HepG2 (cell line): ENCODE measurements around the gene ITIH3.

Source experiments
- GABPB1 ChIP-seq: IDR thresholded peaks from 2 replicates; pipeline ENCODE4 v1.6.1; 2016; ENCODE audit warnings: mild to moderate bottlenecking, missing genetic modification reagents, moderate library complexity, missing compliant biosample characterization
- HNRNPH1 ChIP-seq: fragments of 200-400 bp; formaldehyde crosslinking; optimal IDR thresholded peaks from 2 replicates; pipeline ENCODE3; 2017; ENCODE audit warnings: mild to moderate bottlenecking, low read depth, low read length
- POLR2A ChIP-seq, 2 experiments: IDR thresholded peaks; 2 replicates each; pipeline ENCODE4 v1.6.1; 2011; ENCODE audit warnings: low read depth in 2 of 2, low read length in 2 of 2, mild to moderate bottlenecking in 1 of 2, moderate library complexity in 1 of 2; ENCODE audit not compliant: insufficient read depth in 1 of 2
- SETDB1 ChIP-seq: sonication (generic); formaldehyde crosslinking; IDR thresholded peaks from 2 replicates; pipeline ENCODE4 v1.5.1; 2020; ENCODE audit warnings: missing genetic modification reagents, mild to moderate bottlenecking, borderline replicate concordance
- SP4 ChIP-seq: sonication (generic); formaldehyde crosslinking; IDR thresholded peaks from 2 replicates; pipeline ENCODE4 v1.8.1; 2023; ENCODE audit warnings: mild to moderate bottlenecking, missing genetic modification reagents
- ZFP36 ChIP-seq: fragments of 150-350 bp; IDR thresholded peaks from 2 replicates; pipeline ENCODE4 v1.6.1; 2018; ENCODE audit warnings: borderline replicate concordance, low read length, low read depth; ENCODE audit not compliant: partially characterized antibody
- ZNF660 ChIP-seq: sonication (generic); formaldehyde crosslinking; IDR thresholded peaks from 2 replicates; pipeline ENCODE4 v1.5.1; 2020; ENCODE audit warnings: mild to moderate bottlenecking, low read depth, missing genetic modification reagents, borderline replicate concordance
- ZSCAN20 ChIP-seq: sonication (generic); formaldehyde crosslinking; IDR thresholded peaks from 2 replicates; pipeline ENCODE4 v1.4.0; 2020; ENCODE audit warnings: missing genetic modification reagents, mild to moderate bottlenecking, borderline replicate concordance

DNA sequence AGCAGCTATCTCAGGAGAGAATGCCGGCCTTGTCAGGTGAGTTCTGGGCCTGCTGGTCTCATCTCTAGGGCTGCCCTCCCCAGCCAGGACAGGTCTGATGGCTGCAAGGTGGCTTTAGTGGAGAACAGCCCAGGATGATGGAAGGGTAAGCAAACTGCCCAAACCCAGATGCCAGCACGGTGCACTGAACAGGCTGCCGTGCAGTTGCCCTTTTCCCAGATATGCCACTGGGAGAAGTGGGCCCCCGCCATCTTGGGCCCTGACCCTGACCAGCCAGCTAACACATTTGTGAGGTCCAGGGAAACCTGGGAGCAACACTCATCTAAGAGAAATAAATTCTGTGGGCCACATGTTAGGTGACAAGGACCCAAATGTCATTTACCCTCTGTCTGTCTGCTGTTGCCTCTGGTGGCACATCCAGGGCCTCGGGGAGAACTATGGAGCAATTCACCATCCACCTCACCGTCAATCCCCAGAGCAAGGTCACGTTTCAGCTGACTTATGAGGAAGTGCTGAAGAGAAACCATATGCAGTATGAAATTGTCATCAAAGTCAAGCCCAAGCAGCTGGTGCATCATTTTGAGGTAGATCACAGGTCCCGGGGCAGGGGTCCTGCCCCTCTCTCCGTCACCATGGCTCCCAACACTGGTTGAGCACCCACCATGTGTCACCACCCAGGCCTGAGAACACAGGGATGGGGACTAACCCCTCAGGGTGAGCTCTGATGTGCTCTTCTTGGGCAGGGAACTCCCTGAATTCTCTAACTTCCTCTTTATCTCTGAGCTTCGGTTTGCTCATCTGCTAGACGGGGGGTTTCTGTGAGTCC lies 15.4 kb upstream of the ITIH3 start:
- no peak for TF ChIP-seq ZFP36
- no peak for TF ChIP-seq ZSCAN20
- no peak for TF ChIP-seq ZNF660 (CRISPR knock-in tag)
- TF ChIP-seq SETDB1 (CRISPR knock-in tag) = no peak
- no peak for TF ChIP-seq SP4 (CRISPR knock-in tag)
- no peak for TF ChIP-seq HNRNPH1
- no peak for TF ChIP-seq GABPB1
- TF ChIP-seq POLR2A (IDR thresholded peaks at IDR 0.05; ENCODE audit: insufficient read depth in 1 of 2, low read depth in 2 of 2, low read length in 2 of 2) = no peak
